ENCODE data around the gene CTTNBP2NL.
A peak's percentile ranks its signal among the peaks of the same experiment; 100 is the strongest.

CTTNBP2NL gene

GRCh38 chr1:112388436-112388835 is 7.6 kb upstream of the CTTNBP2NL start:
- TF ChIP-seq, protein P1, sequence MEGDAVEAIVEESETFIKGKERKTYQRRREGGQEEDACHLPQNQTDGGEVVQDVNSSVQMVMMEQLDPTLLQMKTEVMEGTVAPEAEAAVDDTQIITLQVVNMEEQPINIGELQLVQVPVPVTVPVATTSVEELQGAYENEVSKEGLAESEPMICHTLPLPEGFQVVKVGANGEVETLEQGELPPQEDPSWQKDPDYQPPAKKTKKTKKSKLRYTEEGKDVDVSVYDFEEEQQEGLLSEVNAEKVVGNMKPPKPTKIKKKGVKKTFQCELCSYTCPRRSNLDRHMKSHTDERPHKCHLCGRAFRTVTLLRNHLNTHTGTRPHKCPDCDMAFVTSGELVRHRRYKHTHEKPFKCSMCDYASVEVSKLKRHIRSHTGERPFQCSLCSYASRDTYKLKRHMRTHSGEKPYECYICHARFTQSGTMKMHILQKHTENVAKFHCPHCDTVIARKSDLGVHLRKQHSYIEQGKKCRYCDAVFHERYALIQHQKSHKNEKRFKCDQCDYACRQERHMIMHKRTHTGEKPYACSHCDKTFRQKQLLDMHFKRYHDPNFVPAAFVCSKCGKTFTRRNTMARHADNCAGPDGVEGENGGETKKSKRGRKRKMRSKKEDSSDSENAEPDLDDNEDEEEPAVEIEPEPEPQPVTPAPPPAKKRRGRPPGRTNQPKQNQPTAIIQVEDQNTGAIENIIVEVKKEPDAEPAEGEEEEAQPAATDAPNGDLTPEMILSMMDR (conservative IDR thresholded peaks at IDR 0.05), result no peak
- H3K27ac ChIP-seq, result 0 out of 2 replicates have a peak overlapping the region, but pooled peaks have one; percentile 21

DNA sequence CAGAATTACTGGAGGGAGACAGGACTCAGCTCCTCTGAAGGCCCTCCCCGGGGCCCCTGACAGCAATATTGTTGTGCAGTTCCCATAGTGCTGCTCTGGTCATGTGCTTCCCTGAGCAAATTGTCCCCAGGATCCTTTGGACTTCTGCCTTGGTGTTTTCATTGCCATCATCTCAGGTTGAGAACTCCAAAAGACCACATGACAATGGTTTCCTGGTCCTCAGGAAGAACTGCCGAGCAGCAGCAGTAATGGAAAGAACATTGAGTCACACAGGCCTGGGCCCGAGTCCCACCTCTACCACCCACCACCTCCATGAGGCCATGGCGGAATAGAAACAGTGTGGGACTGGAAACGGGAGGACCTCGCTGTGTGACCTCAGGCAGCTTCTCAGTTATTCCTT is 6.3 kb upstream of the CTTNBP2NL start:
- TF ChIP-seq, protein P1 (conservative IDR thresholded peaks at IDR 0.05), result no peak
- no peak overlapping the region for H3K27ac ChIP-seq

DNA sequence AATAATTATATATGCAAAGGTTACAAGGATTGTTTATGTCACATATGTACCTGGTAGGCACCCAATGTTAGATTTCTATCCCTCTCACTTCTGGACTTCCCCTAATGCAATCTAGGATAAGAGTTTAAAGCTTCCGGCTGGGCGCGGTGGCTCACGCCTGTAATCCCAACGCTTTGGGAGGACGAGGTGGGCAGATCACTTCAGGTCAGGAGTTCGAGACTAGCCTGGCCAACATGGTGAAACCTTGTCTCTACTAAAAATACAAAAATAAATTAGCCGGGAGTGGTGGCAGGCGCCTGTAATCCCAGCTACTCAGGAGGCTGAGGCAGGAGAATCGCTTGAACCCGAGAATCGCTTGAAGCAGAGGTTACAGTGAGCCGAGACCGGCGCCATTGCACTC is 5.7 kb upstream of the CTTNBP2NL start:
- H3K27ac ChIP-seq, result peak overlapping the region; percentile 40; the same call in 1 of the 2 replicates

GRCh38 chr1:112390775-112391602 is 5.0 kb upstream of the CTTNBP2NL start:
- H3K27ac ChIP-seq, result peak overlapping the region; percentile 40; the same call in 1 of the 2 replicates
- TF ChIP-seq, protein P1 (conservative IDR thresholded peaks at IDR 0.05), result peak; percentile 95

DNA sequence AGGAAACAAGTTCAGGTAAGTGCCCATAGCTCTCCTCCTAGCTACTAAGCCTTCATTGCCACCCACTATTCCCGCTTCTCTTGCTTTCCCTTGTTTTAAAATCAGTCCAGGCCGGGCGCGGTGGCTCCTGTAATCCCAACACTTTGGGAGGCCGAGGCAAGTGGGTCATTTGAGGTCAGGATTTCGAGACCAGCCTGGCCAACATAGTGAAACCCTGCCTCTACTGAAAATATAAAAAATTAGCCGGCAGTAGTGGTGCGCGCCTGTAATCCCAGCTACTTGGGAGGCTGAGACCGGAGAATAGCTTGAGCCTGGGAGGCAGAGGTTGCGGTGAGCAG is 4.4 kb upstream of the CTTNBP2NL start:
- TF ChIP-seq, protein P1 (conservative IDR thresholded peaks at IDR 0.05), result no peak
- no peak overlapping the region for H3K27ac ChIP-seq

- TF ChIP-seq, protein P1 (conservative IDR thresholded peaks at IDR 0.05), result no peak
- no peak overlapping the region for H3K27ac ChIP-seq
These were observed 2.4 kb upstream of the CTTNBP2NL start for GRCh38 chr1:112393631-112393974.

- peak overlapping the region; percentile 87 for H3K27ac ChIP-seq
- TF ChIP-seq, protein P1 (conservative IDR thresholded peaks at IDR 0.05), result peak; percentile 35
These were observed 1.3 kb upstream of the CTTNBP2NL start for GRCh38 chr1:112394743-112395062.

- TF ChIP-seq, protein P1 (conservative IDR thresholded peaks at IDR 0.05), result no peak
- peak overlapping the region; percentile 87 for H3K27ac ChIP-seq
These were observed 676 bp upstream of the CTTNBP2NL start for GRCh38 chr1:112395256-112395820.

Data from VCaP (cell line).